BJ (cell line): Measurements from ENCODE around the gene F2. TPM values are rescaled to one million over a fixed set of nuclear protein-coding genes. Genes with fewer than 3 reads are reported as not detected.

Experiments used
- CTCF ChIA-PET: fragments of 350-600 bp; formaldehyde crosslinking; extraction: SDS; loops from one replicate; lab custom pipeline; 2021; ENCODE audit warnings: antibody characterized with exemption, inconsistent platforms; lab: Yijun Ruan, JAX
- POLR2A ChIA-PET: fragments of 300-600 bp; sonication (Branson Sonifier 250); formaldehyde crosslinking; extraction: SDS; loops from one replicate; lab custom pipeline; 2021; ENCODE audit warnings: antibody characterized with exemption; lab: Charles Lee
- DNase-seq: peaks from one replicate; pipeline ENCODE4 v3.0.0-alpha.2; 2011; ENCODE audit warnings: low read depth
- H3K27me3 ChIP-seq: 2 replicates; pipeline ENCODE4 v1.6.0; 2011; ENCODE audit warnings: low read length; ENCODE audit not compliant: control insufficient read depth, insufficient read depth
- H3K36me3 ChIP-seq: 2 replicates; pipeline ENCODE4 v1.5.1; 2011; ENCODE audit warnings: low read length; ENCODE audit not compliant: control insufficient read depth, insufficient read depth
- H3K4me3 ChIP-seq: 2 replicates; pipeline ENCODE4 v1.5.1; 2011; ENCODE audit warnings: low read depth, mild to moderate bottlenecking, control low read depth, low read length
- polyA plus RNA-seq: library from polyadenylated mRNA; depleted of rRNA; stranded (reverse); fragments of >200 nt; gene quantifications from 2 replicates; pipeline ENCODE4 v1.2.3, GENCODE V29; 2011
- TF ChIP-seq, protein P1 (sequence below): IDR thresholded peaks from 2 replicates; pipeline ENCODE4 v1.5.1; 2011; ENCODE audit warnings: low read depth, mild to moderate bottlenecking, control low read depth, inconsistent platforms, low read length, moderate library complexity; ENCODE audit not compliant: insufficient read depth

The F2 gene
- polyA plus RNA-seq, 1 experiment, result 0.05 TPM

DNA sequence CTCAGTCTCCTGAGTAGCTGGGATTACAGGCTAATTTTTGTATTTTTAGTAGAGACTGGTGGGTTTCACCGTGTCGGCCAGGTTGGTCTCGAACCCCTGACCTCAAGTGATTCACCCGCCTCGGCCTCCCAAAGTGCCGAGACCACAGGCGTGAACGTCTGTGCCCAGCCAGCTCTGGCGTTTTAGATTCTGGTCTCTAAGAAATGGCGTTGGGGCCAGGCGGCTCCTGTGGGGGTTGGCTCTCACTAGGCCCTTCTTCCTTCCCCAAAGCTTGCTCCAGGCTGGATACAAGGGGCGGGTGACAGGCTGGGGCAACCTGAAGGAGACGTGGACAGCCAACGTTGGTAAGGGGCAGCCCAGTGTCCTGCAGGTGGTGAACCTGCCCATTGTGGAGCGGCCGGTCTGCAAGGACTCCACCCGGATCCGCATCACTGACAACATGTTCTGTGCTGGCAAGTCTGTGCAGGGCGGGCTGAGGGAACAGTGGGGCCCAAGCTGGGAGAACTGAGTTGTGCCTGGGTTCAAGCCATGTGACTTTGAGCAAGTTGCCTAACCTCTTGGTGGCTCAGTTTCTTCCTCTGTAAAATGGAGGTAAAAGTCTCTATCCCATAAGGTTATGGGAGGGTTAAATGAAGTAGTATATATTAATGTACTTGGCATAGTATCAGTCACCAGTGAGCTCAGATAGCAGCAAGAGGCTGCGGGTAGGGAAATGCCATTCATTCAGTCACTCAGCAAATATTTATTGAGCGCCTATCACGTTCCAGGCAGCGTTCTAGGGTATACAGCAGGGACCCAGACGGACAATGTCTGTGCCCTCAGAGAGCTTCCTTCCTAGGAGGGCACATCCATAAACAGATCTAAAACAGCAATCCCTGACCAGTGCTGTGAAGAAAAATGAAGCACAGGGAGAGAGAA lies 10.4 kb downstream of the F2 start:
- no peak overlapping the region for H3K4me3 ChIP-seq
- ChIA-PET POLR2A (no interaction called here), CTCF (no interaction called here)
- TF ChIP-seq, protein P1, sequence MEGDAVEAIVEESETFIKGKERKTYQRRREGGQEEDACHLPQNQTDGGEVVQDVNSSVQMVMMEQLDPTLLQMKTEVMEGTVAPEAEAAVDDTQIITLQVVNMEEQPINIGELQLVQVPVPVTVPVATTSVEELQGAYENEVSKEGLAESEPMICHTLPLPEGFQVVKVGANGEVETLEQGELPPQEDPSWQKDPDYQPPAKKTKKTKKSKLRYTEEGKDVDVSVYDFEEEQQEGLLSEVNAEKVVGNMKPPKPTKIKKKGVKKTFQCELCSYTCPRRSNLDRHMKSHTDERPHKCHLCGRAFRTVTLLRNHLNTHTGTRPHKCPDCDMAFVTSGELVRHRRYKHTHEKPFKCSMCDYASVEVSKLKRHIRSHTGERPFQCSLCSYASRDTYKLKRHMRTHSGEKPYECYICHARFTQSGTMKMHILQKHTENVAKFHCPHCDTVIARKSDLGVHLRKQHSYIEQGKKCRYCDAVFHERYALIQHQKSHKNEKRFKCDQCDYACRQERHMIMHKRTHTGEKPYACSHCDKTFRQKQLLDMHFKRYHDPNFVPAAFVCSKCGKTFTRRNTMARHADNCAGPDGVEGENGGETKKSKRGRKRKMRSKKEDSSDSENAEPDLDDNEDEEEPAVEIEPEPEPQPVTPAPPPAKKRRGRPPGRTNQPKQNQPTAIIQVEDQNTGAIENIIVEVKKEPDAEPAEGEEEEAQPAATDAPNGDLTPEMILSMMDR, result no peak
- no peak for DNase-seq
- H3K27me3 ChIP-seq, result no peaks in the 10 kb centered on the region; the same call in 1 of the 2 replicates
- no peaks in the 10 kb centered on the region for H3K36me3 ChIP-seq

DNA sequence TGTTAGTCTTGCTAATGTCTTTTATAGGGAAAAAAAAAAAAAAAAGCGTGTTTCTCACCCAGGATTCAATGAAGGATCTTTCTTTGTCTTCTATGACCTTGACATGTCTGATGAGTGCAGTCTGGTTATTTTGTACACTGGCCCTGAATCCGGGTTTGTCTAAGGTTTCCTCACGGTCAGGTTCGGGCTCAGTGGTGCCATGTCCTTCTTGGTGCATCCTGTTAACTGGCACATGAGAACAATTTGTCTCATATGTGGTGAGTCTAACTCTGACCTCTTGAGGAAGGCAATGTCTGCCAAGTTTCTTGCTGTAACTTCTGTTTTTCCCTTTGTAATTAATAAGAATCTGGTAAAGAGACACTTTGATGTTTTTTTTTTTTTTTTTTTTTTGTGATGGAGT lies 12.5 kb downstream of the F2 start:
- TF ChIP-seq, protein P1, result no peak
- POLR2A ChIA-PET, result no interaction called here

DNA sequence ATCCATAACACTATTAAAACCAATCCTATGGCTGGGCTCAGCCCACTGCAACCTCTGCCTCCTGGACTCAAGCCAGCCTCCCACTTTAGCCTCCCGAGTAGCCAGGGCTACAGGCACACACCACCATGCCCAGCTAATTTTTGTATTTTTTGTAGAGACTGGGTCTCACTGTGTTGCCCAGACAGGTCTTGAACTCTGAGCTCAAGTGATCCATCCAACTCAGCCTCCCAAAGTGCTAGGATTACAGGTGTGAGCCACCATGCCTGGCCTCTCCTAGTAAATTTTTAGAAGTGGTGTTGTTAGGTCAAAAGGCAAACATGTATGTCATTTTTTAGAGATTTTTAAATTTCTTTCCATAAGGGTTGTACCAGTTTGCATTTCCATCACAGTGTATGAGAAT lies 14.2 kb downstream of the F2 start:
- H3K4me3 ChIP-seq, result no peak overlapping the region
- DNase-seq, result no peak
- ChIA-PET POLR2A (no interaction called here), CTCF (no interaction called here)
- no peaks in the 10 kb centered on the region for H3K27me3 ChIP-seq
- TF ChIP-seq, protein P1, result no peak
- H3K36me3 ChIP-seq, result no peaks in the 10 kb centered on the region

More for the DNA sequence above, 12.5 kb downstream of the F2 start:
- Histone ChIP-seq H3K4me3 (no peak overlapping the region), H3K36me3 (no peaks in the 10 kb centered on the region), H3K27me3 (no peaks in the 10 kb centered on the region)
- no peak for DNase-seq
- CTCF ChIA-PET, result no interaction called here

DNA sequence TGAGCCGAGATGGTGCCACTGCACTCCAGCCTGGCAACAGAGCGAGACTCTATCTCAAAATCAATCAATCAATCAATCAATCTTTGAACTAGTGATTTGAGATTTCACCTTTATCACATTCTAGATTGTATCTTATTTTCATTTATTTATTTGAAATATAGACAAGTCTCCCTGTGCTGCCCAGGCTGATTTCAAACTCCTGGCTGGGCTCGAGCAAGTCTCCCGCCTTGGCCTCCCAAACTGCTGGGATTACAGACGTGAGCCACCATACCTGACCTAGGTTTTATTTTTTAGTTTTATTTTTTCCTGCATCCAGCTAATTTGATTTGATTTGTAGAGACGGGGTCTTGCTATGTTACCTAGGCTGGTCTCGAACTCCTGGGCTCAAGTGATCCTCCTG lies 17.1 kb downstream of the F2 start:
- POLR2A ChIA-PET, result no interaction called here
- H3K4me3 ChIP-seq, result no peak overlapping the region
- TF ChIP-seq, protein P1, result no peak
- no peaks in the 10 kb centered on the region for H3K36me3 ChIP-seq
- DNase-seq, result no peak
- H3K27me3 ChIP-seq, result no peaks in the 10 kb centered on the region
- CTCF ChIA-PET, result no interaction called here

DNA sequence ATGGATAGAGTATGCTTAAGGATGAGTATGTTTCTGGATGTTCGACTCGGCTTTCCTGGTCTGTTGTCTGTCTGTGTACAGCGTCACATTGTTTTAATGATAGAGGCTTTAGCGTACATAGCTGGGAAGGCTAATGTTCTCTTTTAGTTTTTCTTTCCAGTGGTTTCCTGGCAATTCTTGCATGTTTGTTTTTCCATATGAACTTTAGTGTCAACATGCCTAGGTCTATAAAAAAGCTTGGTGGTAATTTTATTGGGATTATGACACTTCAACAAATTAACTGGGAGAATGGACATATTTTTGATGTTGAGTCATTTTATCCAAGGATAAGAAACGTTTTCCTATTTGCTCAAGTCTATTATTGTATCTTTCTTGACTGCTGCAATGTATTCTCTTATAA lies 17.6 kb downstream of the F2 start:
- Histone ChIP-seq H3K4me3 (no peak overlapping the region), H3K36me3 (no peaks in the 10 kb centered on the region), H3K27me3 (no peaks in the 10 kb centered on the region)
- ChIA-PET CTCF (no interaction called here), POLR2A (no interaction called here)
- DNase-seq, result no peak
- TF ChIP-seq, protein P1, result no peak
